GM12872 (cell line): ENCODE measurements around the gene THOP1.

Experiments used
- TF ChIP-seq, protein P1 (sequence below): IDR thresholded peaks from 3 replicates; pipeline ENCODE4 v1.5.1; 2011; ENCODE audit warnings: low read depth, mild to moderate bottlenecking, low read length, moderate library complexity; ENCODE audit not compliant: insufficient read depth

THOP1 gene

DNA sequence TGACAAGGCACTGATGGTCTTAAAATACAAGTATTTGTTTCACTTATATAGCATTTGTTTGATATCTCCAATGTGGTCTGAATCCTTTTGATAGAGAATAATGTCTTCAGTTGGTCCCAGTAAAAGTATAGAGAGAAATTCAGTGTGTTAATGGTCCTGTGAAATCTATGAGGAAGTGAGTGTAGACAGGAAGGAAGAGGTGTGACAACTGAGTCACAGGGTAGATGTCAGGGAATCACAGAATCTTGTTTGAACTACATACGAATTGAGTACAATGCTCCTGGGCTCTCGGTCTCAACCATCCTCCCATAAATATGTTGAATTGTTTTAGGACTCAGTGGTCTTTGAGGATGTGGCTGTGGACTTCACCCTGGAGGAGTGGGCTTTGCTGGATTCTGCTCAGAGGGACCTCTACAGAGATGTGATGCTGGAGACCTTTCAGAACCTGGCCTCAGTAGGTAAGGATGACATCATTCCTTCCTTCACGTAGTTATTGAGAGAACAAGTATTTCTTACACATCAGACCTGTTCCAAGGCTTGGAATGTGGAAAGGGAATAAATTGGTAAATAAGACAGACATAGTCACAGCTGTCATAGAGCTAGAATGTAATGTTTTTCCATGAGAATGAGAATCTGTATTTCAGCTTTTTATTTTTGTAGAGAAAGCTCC is 65.1 kb downstream of the THOP1 start:
- TF ChIP-seq, protein P1, sequence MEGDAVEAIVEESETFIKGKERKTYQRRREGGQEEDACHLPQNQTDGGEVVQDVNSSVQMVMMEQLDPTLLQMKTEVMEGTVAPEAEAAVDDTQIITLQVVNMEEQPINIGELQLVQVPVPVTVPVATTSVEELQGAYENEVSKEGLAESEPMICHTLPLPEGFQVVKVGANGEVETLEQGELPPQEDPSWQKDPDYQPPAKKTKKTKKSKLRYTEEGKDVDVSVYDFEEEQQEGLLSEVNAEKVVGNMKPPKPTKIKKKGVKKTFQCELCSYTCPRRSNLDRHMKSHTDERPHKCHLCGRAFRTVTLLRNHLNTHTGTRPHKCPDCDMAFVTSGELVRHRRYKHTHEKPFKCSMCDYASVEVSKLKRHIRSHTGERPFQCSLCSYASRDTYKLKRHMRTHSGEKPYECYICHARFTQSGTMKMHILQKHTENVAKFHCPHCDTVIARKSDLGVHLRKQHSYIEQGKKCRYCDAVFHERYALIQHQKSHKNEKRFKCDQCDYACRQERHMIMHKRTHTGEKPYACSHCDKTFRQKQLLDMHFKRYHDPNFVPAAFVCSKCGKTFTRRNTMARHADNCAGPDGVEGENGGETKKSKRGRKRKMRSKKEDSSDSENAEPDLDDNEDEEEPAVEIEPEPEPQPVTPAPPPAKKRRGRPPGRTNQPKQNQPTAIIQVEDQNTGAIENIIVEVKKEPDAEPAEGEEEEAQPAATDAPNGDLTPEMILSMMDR, result no peak

DNA sequence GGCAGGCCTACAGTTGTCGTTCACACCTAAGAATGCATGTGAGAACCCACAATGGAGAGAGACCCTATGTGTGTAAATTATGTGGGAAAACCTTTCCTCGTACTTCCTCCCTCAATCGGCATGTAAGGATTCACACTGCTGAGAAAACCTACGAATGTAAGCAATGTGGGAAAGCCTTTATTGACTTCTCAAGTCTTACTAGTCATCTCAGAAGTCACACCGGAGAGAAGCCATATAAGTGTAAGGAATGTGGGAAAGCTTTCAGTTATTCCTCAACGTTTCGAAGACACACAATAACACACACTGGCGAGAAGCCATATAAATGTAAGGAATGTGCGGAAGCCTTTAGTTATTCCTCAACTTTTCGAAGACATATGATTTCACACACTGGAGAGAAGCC is 67.3 kb downstream of the THOP1 start:
- TF ChIP-seq, protein P1, result no peak

DNA sequence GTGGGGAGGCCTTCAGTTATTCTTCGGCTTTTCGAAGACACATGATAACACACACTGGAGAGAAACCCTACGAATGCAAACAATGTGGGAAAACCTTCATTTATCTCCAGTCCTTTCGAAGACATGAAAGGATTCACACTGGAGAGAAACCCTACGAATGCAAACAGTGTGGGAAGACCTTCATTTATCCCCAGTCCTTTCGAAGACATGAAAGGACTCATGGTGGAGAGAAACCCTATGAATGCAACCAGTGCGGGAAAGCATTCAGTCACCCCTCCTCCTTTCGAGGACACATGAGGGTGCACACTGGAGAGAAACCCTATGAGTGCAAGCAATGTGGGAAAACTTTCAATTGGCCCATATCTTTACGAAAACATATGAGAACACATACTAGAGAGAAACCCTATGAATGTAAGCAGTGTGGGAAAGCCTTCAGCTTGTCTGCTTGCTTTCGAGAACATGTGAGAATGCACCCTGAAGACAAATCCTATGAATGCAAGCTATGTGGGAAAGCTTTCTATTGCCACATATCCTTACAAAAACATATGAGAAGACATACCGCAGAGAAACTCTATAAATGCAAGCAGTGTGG is 67.8 kb downstream of the THOP1 start:
- TF ChIP-seq, protein P1, result no peak

DNA sequence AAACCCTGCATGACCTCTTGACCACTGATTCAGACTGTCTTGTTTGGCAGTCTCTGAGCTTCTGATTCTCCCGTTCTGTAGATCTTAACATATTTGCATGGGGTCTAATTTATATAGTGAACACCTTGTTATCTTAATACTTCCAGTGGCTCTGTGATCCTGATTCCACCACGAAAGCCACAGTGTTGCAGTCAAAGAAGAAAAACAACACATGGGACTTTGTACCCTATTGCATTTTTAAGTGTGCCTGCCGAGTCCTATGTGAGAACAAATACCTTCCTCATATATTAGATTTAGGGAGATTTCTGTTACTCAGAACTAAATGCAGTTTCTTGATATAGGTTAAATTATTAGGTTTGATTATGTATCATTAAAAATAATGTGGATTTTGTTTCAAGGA is 69.5 kb downstream of the THOP1 start:
- TF ChIP-seq, protein P1, result no peak

DNA sequence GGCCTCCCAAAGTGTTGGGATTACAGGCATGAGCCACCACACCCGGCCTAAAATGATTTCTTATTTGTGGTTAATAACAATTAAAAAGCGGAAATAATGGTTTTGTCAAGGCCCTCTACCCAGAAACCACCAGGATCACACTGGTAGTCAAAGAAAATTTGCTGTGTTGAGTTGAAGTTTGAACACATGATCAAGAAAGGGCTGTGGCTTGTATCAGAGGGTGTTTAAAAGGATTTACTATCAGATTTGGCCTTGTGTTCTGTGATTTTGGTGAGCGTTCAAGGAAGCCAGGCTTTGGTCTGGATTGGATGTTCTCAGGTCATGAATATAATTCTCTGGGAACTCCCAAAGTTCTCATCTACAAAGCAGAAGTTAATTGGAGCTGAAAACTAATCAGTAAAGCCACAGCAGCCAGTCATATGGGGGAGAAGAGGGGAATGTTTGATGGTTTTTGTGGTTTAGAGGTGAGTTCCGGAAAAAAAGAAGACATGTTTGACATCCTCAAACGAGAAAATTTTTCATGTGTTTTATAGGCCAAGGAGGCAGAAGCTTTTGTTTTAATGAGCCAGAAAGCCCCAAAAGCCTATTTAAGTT is 71.3 kb downstream of the THOP1 start:
- TF ChIP-seq, protein P1, result no peak

DNA sequence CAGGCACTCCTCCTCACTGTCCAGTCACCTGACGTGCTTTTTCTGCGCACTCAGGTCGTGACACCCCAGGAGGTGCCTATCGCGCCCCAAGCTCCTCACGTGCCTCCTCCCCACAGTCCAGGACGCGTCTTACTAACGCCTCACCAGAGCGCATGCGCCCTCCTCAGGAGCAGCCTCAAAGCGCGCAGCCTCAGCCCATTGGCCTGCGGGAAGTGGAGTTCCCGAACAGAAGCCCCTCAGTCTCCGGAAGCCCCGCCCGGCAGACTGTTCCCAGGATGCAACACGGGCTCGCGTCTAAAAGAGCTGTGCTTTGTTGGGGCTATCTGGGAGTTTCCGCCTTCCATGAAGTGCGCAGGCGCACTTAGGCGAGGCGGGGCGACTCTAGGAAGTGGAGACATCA is 73.6 kb downstream of the THOP1 start:
- TF ChIP-seq, protein P1, result no peak

DNA sequence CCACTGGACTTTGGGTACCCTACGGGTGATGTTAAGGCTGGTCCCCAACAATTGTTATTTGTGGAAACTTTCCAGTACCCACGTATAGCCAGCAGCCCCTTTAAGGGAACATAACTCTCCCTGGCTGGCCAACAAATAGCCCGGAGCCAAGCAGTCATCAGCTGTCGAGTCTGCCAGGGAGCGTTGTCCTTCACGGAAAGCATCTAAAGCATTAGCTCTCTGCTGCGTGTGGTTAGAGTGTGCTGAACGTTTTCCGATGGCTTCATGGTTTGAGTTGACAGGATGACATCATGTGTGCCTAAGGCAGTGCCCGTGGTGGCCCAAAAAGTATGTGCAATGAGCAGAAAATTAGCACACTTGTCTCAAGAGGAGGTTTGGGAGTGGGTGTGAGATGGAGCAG is 78.5 kb downstream of the THOP1 start:
- TF ChIP-seq, protein P1, result no peak
